Measurements from ENCODE around the gene RPP14. TPM values are rescaled to one million over a fixed set of nuclear protein-coding genes. Genes with fewer than 3 reads are reported as not detected.

RPP14 gene
- polyA plus RNA-seq, 2 of the 4 experiments (the other 2 are of a cell fraction), result 13.2 to 21.5 TPM

GRCh38 chr3:58308728-58309127 lies 2.7 kb downstream of the RPP14 start:
- FAIRE-seq (no peak), ATAC-seq (no peak), DNase-seq (ENCODE audit: low read depth in 1 of 2, low spot score in 1 of 2) (no peak)
- no peak overlapping the region for H3K4me3 ChIP-seq
- peak overlapping the region; percentile 91; the same call in 2 of the 3 replicates for H3K4me2 ChIP-seq
- TF ChIP-seq HOXB5 (CRISPR knock-in tag; IDR thresholded peaks at IDR 0.05) (no peak), REST (IDR thresholded peaks at IDR 0.05) (no peak), BCL3 (IDR thresholded peaks at IDR 0.05) (no peak), HDAC2 (IDR thresholded peaks at IDR 0.05) (no peak), JUN (IDR thresholded peaks at IDR 0.05) (no peak), EHMT2 (IDR thresholded peaks at IDR 0.05; ENCODE audit: low read depth) (no peak), RCOR1 (IDR thresholded peaks at IDR 0.05; ENCODE audit: low read depth, low read length) (no peak), PHF8 (IDR thresholded peaks at IDR 0.05; ENCODE audit: borderline replicate concordance, low read depth) (no peak), ZC3H11A (IDR thresholded peaks at IDR 0.05) (no peak), SMC3 (IDR thresholded peaks at IDR 0.05) (no peak), ZSCAN20 (CRISPR knock-in tag; IDR thresholded peaks at IDR 0.05) (no peak), KDM1A (IDR thresholded peaks at IDR 0.05; ENCODE audit: low read depth) (no peak), ESRRA (IDR thresholded peaks at IDR 0.05; ENCODE audit: borderline replicate concordance, low read length) (no peak)
- no peak overlapping the region for H3K27ac ChIP-seq
- no peaks in the 10 kb centered on the region for H3K9me3 ChIP-seq
- ChIA-PET POLR2A (no interaction called here), CTCF (interaction anchor here (0.6 to 4.8 kb wide), 9 partner anchors 9 to 131 kb away, joined by 3 to 34 read pairs (median 4); no protein-coding TSS in a partner anchor)
- 82% methylated on average over 1 of the region's 1 CpG for WGBS (ENCODE audit: missing lambda C conversion rate)
- peaks cover 16% of the 10 kb centered on the region for H3K4me1 ChIP-seq

DNA sequence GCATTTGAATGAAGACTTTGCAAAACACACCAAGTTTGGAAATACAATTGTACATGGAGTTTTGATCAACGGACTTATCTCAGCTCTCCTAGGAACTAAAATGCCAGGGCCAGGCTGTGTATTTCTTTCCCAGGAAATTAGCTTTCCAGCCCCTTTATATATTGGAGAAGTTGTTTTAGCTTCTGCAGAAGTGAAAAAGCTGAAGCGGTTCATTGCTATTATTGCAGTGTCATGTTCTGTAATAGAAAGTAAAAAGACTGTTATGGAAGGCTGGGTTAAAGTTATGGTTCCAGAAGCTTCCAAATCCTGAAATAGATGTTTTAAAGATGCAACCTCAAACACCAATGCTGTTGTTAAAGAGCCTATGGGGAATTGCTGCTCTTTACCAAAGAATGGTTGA lies 11.8 kb downstream of the RPP14 start:
- ATAC-seq (no peak), FAIRE-seq (no peak)
- POLR2A ChIA-PET, result interaction anchor here (3.0 kb wide), 1 partner anchor 11 kb away, joined by 12 read pairs; the partner anchor contains the start of genes HTD2 and RPP14

GRCh38 chr3:58321791-58322190 lies 15.7 kb downstream of the RPP14 start:
- TF ChIP-seq CEBPB (IDR thresholded peaks at IDR 0.05), result no peak
- TF ChIP-seq MYC (IDR thresholded peaks at IDR 0.05; ENCODE audit: borderline replicate concordance, low read length), result no peak
- no peak for TF ChIP-seq KDM5A (IDR thresholded peaks at IDR 0.05)
- TF ChIP-seq ESRRA (IDR thresholded peaks at IDR 0.05; ENCODE audit: borderline replicate concordance, low read length), result no peak
- no peak for TF ChIP-seq HEYL (CRISPR knock-in tag; IDR thresholded peaks at IDR 0.05)
- no peak for TF ChIP-seq NPAS2 (CRISPR knock-in tag; IDR thresholded peaks at IDR 0.05; ENCODE audit: borderline replicate concordance)
- no peak for TF ChIP-seq JUNB (IDR thresholded peaks at IDR 0.05)
- H3K4me3 ChIP-seq, result no peak overlapping the region
- H3K9me3 ChIP-seq, result no peaks in the 10 kb centered on the region
- 98% methylated on average over 7 of the region's 7 CpGs for WGBS (ENCODE audit: missing lambda C conversion rate)
- ChIA-PET CTCF (interaction anchor here (0.5 to 3.3 kb wide), 12 partner anchors 70 to 308 kb away, joined by 3 to 21 read pairs (median 3); no protein-coding TSS in a partner anchor), POLR2A (no interaction called here)
- H3K4me2 ChIP-seq, result no peak overlapping the region
- no peak for ATAC-seq
- H3K27ac ChIP-seq, result no peak overlapping the region
- no peak for FAIRE-seq
- H3K4me1 ChIP-seq, result no peaks in the 10 kb centered on the region
- no peak for DNase-seq (ENCODE audit: low read depth in 1 of 2, low spot score in 1 of 2)

More for the DNA sequence above, 11.8 kb downstream of the RPP14 start:
- WGBS (ENCODE audit: missing lambda C conversion rate), result 97% methylated on average over 2 of the region's 2 CpGs
- CTCF ChIA-PET, result interaction anchor here (1.0 to 4.3 kb wide), 3 partner anchors 11 to 146 kb away, joined by 3 to 34 read pairs (median 4); partner anchors contain the start of genes HTD2 and RPP14
- DNase-seq (ENCODE audit: low read depth in 1 of 2, low spot score in 1 of 2), result no peak
- H3K27ac ChIP-seq, result no peak overlapping the region
- no peak overlapping the region for H3K4me2 ChIP-seq
- H3K9me3 ChIP-seq, result no peaks in the 10 kb centered on the region
- TF ChIP-seq GATA3 (IDR thresholded peaks at IDR 0.05; ENCODE audit: borderline replicate concordance) (no peak), SMC3 (IDR thresholded peaks at IDR 0.05) (no peak), ZNF302 (CRISPR knock-in tag; IDR thresholded peaks at IDR 0.05) (no peak), HOXB5 (CRISPR knock-in tag; IDR thresholded peaks at IDR 0.05) (no peak)
- TF ChIP-seq, protein P1, sequence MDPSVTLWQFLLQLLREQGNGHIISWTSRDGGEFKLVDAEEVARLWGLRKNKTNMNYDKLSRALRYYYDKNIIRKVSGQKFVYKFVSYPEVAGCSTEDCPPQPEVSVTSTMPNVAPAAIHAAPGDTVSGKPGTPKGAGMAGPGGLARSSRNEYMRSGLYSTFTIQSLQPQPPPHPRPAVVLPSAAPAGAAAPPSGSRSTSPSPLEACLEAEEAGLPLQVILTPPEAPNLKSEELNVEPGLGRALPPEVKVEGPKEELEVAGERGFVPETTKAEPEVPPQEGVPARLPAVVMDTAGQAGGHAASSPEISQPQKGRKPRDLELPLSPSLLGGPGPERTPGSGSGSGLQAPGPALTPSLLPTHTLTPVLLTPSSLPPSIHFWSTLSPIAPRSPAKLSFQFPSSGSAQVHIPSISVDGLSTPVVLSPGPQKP (IDR thresholded peaks at IDR 0.05; ENCODE audit: low read depth, low read length), result no peak
- H3K4me1 ChIP-seq, result no peaks in the 10 kb centered on the region
- no peak overlapping the region for H3K4me3 ChIP-seq
